Measurements from ENCODE around the gene MTARC2.

MTARC2 gene

GRCh38 chr1:220828179-220828490 lies 80.0 kb downstream of the MTARC2 start:
- no peak for DNase-seq (ENCODE audit: low spot score)

GRCh38 chr1:220828950-220829586 lies 80.9 kb downstream of the MTARC2 start:
- DNase-seq (ENCODE audit: low spot score): no peak

- DNase-seq (ENCODE audit: low spot score): no peak
These were observed 85.3 kb downstream of the MTARC2 start for GRCh38 chr1:220833436-220833835.

All from D341Med (cell line).